Aorta (tissue), 5 donors: ENCODE data around the gene PNPT1. TPM values are rescaled to one million over a fixed set of nuclear protein-coding genes. Genes with fewer than 3 reads are reported as not detected.
"Not testable (repeated sequence)": the region's sequence is repeated elsewhere in the genome, so short reads cannot be mapped to it uniquely, and the experiment has no call there.

Experiments used
- ATAC-seq: fragments of 200-7000 bp; cut with Tn5 transposase; one replicate; pipeline ENCODE4 v1.9.1; 2022; ENCODE audit warnings: moderate library complexity; ENCODE audit not compliant: low FRiP score
- DNase-seq, 2 donors: peaks; one replicate each; pipeline ENCODE4 v3.0.0-alpha.2; 2020
- H3K27ac ChIP-seq, 2 donors: one replicate each; pipeline ENCODE4 v1.5.1; 2013; ENCODE audit warnings: low read length in 2 of 2, mild to moderate bottlenecking in 2 of 2, moderate library complexity in 2 of 2, control low read depth in 1 of 2, inconsistent platforms in 1 of 2, low read depth in 1 of 2
- H3K27me3 ChIP-seq, 2 donors: one replicate each; pipeline ENCODE4 v1.6.1; 2013; ENCODE audit warnings: control low read depth in 1 of 2, low read length in 1 of 2, mild to moderate bottlenecking in 1 of 2, moderate library complexity in 1 of 2; ENCODE audit not compliant: insufficient read depth in 2 of 2, control insufficient read depth in 1 of 2
- H3K36me3 ChIP-seq, 2 donors: one replicate each; pipeline ENCODE4 v1.6.1; 2013; ENCODE audit warnings: control low read depth in 1 of 2, low read length in 1 of 2, mild to moderate bottlenecking in 1 of 2; ENCODE audit not compliant: insufficient read depth in 2 of 2, control insufficient read depth in 1 of 2
- H3K4me1 ChIP-seq, 2 donors: one replicate each; pipeline ENCODE4 v1.6.1; 2013; ENCODE audit warnings: low read length in 2 of 2, control low read depth in 1 of 2, mild to moderate bottlenecking in 1 of 2, moderate library complexity in 1 of 2; ENCODE audit not compliant: insufficient read depth in 2 of 2, control insufficient read depth in 1 of 2
- H3K4me3 ChIP-seq, 2 donors: one replicate each; pipeline ENCODE4 v1.5.1; 2013; ENCODE audit warnings: low read length in 2 of 2, control low read depth in 1 of 2, mild to moderate bottlenecking in 1 of 2
- H3K9me3 ChIP-seq: one replicate; pipeline ENCODE4 v1.6.1; 2013; ENCODE audit warnings: mild to moderate bottlenecking, low read length; ENCODE audit not compliant: control insufficient read depth
- WGBS, 2 donors: extraction: QIAGEN DNeasy Blood & Tissue Kit; methylation state at CpG; one replicate each; pipeline ENCODE4 v1.1.7; 2013; 5-methylcytosine and 5-hydroxymethylcytosine counted together
- intact Hi-C, 2 donors: fragments of 100-400 bp; cut with DNase I; formaldehyde crosslinking; loops; one replicate each; pipeline versions ENCODE4 v1.14.2 to v1.15.0; 2022
- polyA plus RNA-seq, 2 donors: library from polyadenylated mRNA; stranded (reverse); fragments of 200-250 nt; gene quantifications; one replicate each; pipeline ENCODE4 v1.2.3, GENCODE V29; 2013
- total RNA-seq, 2 donors: library from RNA; stranded (reverse); fragmentation: NEBNext Ultra II Directional; extraction: Animal tissue kit (Norgen Biotek cat#: 25700); gene quantifications; one replicate each; pipeline ENCODE4 v1.2.1, GENCODE V29; 2021
- donor health status: healthy with polysubstance abuse.
- donor health status: Bipolar disorder and iron deficiency.
- donor health status: DM: no; HTN: no; CAD: no.
- donor health status: DM: no; HTN: no; CAD: no.
- donor health status: DM: yes; HTN: yes; CAD: no.

The PNPT1 gene
- total and polyA plus RNA-seq, 4 donors, result 5.4 to 20.7 (median 12.2) TPM

DNA sequence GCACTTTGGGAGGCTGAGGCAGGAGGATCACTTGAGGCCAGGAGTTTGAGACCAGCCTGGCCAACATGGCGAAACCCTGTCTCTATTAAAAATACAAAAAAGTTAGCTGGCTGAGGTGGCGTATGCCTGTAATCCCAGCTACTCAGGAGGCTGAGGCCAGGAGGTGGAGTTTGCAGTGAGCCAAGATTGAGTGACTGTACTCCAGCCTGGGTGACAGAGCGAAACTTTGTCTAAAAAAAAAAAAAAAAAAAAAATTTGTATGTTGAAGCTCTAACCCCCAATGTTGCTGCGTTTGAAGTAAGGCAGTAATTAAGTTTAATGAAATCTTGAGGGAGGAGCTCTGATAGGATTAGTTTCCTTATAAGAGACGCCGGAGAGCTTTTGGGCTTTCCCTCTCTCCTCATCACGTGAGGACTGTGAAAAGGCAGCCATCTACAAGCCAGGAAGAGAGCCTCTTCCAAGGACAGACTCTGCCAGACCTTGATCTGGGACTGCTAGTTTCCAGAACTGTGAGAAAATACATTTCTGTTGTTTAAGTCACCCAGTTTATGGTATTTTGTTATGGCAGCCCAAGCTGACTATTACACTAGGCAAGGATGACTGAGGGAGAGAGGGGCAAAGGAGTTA is 11.5 kb upstream of the PNPT1 start:
- ATAC-seq, result no peak
- Histone ChIP-seq H3K4me1 (no peaks in the 10 kb centered on the region), H3K27me3 (no peaks in the 10 kb centered on the region), H3K36me3 (no peaks in the 10 kb centered on the region), H3K4me3 (no peak overlapping the region), H3K27ac (no peak overlapping the region), H3K9me3 (no peaks in the 10 kb centered on the region)
- 77 to 78% methylated on average over 7 of the region's 7 CpGs for WGBS, 2 donors
- intact Hi-C loops, result no loop called here
- no peak for DNase-seq

DNA sequence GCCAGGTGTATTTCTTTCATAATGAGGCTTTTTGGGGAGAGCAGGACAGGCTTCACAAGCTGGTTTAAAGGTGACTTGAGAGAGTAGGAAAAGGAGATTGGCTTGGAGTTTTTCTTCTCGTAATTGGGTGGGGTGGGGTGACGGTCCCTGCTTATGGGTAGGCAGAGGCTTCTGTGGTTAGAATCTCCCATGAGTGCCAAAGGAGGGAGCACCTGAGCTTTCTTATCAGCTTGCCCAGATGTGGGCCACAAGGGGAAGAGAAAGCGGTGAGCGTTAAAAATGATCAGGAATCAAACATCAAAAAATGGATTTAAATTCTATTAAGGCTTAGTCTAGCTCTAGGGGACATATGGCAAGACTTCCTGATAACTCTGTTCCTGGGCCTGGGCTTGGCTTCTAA is 9.7 kb upstream of the PNPT1 start:
- no peaks in the 10 kb centered on the region for H3K4me1 ChIP-seq
- DNase-seq, result no peak
- 51 to 55% methylated on average over 4 of the region's 4 CpGs for WGBS, 2 donors
- H3K9me3 ChIP-seq, result no peaks in the 10 kb centered on the region
- intact Hi-C loops, result no loop called here
- no peaks in the 10 kb centered on the region for H3K27me3 ChIP-seq
- no peak for ATAC-seq
- no peaks in the 10 kb centered on the region for H3K36me3 ChIP-seq
- no peak overlapping the region for H3K4me3 ChIP-seq
- H3K27ac ChIP-seq, result no peak overlapping the region

DNA sequence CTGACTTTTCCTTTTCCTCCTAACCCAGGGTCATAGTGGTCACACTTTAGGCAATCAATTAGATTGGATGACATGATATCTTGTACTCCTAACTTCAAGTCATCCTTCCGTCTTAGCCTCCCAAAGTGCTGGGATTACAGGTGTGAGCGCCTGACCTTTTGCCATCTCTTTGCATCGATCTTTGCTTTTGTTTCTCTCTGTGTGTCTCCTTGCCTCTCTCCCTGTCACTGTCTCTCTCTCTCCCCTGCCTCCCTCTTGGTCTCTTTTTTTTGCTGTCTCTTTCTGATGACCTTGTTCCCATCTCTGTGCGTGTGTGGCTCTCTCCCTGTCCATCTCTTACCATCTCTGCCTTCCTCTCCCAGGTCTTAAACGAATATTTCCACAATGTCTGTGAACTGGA is 904 bp downstream of the PNPT1 start:
- H3K27ac ChIP-seq, intact Hi-C loops, H3K4me1 ChIP-seq, DNase-seq, H3K4me3 ChIP-seq, H3K9me3 ChIP-seq, H3K36me3 ChIP-seq, ATAC-seq, H3K27me3 ChIP-seq: not testable (repeated sequence)
- 23 to 32% methylated on average over 5 of the region's 5 CpGs for WGBS, 2 donors

DNA sequence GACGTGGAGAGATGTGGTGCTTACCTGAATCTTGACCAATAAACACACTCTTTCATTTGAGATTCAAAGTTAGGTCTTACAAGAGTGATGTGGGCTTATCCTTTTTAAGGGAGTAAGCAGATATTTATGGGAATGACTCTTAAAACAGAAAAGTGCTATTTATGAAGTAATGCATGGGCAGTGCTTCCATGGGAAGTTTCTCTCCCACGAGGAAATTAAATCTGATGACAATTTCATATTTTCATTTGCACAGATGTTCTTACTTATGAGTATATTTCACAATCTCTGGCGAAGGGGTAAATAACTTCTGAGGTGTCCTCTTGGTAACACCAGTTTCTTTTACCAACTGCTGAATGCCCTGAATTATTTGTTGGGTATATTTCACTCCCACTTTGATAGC is 21.0 kb downstream of the PNPT1 start:
- no peak for ATAC-seq
- intact Hi-C loops, result no loop called here

DNA sequence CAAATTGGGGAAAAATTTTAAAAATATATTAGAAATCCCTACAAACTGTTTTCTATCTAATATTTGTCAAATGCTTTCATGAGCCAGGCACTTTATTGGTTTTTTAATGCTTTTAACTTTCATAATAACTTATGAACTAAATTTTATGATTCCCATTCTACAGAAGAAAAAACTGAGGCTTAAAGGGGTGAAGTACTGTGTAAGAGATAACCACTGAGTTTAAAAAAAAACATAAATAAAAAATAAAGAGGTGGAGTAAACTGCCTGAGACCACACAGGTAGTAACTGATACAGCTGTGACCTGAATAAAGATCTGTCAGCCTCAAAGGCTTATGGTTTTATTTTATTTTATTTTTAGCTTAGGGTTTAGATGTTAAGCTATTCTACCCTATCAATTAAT is 24.7 kb downstream of the PNPT1 start:
- Histone ChIP-seq H3K4me1 (no peaks in the 10 kb centered on the region), H3K27me3 (no peaks in the 10 kb centered on the region), H3K36me3 (no peaks in the 10 kb centered on the region), H3K27ac (no peak overlapping the region), H3K4me3 (no peak overlapping the region), H3K9me3 (no peaks in the 10 kb centered on the region)
- intact Hi-C loops, result no loop called here
- ATAC-seq (no peak), DNase-seq (no peak)

More for the DNA sequence above, 21.0 kb downstream of the PNPT1 start:
- Histone ChIP-seq H3K9me3 (no peaks in the 10 kb centered on the region), H3K4me3 (no peak overlapping the region), H3K4me1 (no peaks in the 10 kb centered on the region), H3K27ac (no peak overlapping the region), H3K27me3 (no peaks in the 10 kb centered on the region), H3K36me3 (no peaks in the 10 kb centered on the region)
- 78 to 84% methylated on average over 3 of the region's 3 CpGs for WGBS, 2 donors
- no peak for DNase-seq

DNA sequence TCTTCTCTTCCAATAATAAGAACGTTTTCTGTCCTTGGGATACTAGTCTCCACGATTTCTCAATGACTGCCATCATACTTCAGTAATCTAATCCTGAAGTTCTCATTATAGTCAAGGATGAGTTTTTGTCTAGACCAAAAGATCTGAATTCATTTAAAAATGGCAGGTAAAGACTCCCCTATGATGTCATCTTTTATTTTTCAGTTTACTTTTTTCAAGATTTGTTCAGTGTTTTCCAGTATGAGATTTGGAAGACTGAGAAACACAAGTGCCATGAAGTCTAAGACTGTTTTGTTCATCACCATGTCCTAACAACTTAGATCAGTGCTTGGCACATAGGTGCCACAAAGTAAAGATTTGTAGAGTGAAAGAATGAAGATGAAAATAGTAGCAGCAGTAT is 40.4 kb downstream of the PNPT1 start:
- Histone ChIP-seq H3K9me3 (no peaks in the 10 kb centered on the region), H3K4me3 (no peak overlapping the region), H3K4me1 (no peaks in the 10 kb centered on the region), H3K27ac (no peak overlapping the region), H3K36me3 (peaks cover 0 to 9% of the 10 kb centered on the region in 2 donors), H3K27me3 (no peaks in the 10 kb centered on the region)
- DNase-seq (no peak), ATAC-seq (no peak)
- WGBS, 2 donors, result 97 to 100% methylated on average over 2 of the region's 2 CpGs
- intact Hi-C loops, result no loop called here

DNA sequence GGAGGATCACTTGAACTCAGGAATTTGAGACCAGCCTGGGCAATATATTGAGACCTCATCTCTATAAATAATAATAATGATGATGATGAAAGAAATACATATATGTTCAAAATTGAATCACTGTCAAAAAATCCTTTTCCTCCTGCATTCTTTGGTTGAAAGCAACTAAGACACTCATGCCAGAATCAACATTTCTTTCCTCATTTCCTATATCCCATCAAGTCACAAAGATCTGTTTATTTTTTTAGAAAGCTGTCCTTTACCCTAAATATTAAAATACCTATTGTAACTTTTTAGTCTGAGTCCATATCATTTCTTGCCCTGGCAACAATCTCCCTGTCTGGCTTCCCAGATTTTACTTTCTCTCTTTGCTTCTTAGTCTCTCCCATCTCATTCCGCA is 44.4 kb downstream of the PNPT1 start:
- Histone ChIP-seq H3K4me1 (no peaks in the 10 kb centered on the region), H3K4me3 (no peak overlapping the region), H3K27ac (no peak overlapping the region), H3K27me3 (no peaks in the 10 kb centered on the region), H3K36me3 (peaks cover 0 to 1% of the 10 kb centered on the region in 2 donors), H3K9me3 (no peaks in the 10 kb centered on the region)
- ATAC-seq (no peak), DNase-seq (no peak)
- intact Hi-C loops, result no loop called here
- 95 to 97% methylated on average over 1 of the region's 1 CpG for WGBS, 2 donors

DNA sequence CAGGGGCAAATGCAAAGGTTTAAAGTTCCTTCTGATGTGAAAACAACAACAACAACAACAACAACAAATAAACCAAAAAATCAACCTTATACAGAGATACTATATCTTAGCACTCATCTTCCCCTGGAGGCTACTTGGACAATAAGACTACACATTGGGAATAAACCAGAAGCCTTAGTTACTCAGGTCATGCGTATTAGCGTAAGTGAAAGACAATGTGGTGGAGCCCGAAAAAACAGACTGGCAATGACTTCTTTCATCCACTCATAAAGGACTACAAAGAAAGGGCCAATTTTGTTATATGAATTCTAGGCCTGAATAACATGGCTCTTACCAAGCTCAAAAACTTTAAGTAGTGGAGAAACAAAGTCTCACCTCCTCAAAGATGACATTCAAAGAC is 56.8 kb downstream of the PNPT1 start:
- no peak overlapping the region for H3K4me3 ChIP-seq
- no peak overlapping the region for H3K27ac ChIP-seq
- ATAC-seq, result no peak
- no peaks in the 10 kb centered on the region for H3K4me1 ChIP-seq
- peaks cover 1 to 2% of the 10 kb centered on the region in 2 donors for H3K36me3 ChIP-seq
- DNase-seq, result no peak
- 94 to 96% methylated on average over 3 of the region's 3 CpGs for WGBS, 2 donors
- H3K27me3 ChIP-seq, result no peaks in the 10 kb centered on the region
- H3K9me3 ChIP-seq, result no peaks in the 10 kb centered on the region
- intact Hi-C loops, result no loop called here

DNA sequence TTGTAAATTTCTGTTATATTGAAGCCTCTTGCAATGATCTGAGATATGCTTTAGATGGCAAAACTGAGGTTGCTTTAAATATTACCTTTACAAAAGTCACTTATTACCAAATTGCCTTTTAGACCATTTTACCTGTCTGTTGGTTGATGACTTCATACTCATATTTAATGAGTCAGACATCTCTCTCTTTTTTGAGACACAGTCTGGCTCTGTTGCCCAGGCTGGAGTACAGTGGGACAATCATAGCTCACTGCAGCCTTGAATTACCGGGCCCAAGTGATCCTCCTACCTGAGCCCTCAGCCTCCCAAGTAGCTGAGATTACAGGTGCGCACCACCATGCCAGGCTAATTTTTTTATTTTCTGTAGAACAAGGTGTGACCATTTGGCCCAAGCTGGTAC is 64.7 kb downstream of the PNPT1 start:
- WGBS, 2 donors, result 84 to 98% methylated on average over 2 of the region's 2 CpGs
- H3K4me1 ChIP-seq, result no peaks in the 10 kb centered on the region
- no peak overlapping the region for H3K27ac ChIP-seq
- H3K36me3 ChIP-seq, result peaks cover 0 to 2% of the 10 kb centered on the region in 2 donors
- DNase-seq (no peak), ATAC-seq (no peak)
- H3K4me3 ChIP-seq, result no peak overlapping the region
- H3K9me3 ChIP-seq, result no peaks in the 10 kb centered on the region
- intact Hi-C loops, result no loop called here
- H3K27me3 ChIP-seq, result no peaks in the 10 kb centered on the region
